ENCODE measurements around the gene LAIR1.

The LAIR1 gene

DNA sequence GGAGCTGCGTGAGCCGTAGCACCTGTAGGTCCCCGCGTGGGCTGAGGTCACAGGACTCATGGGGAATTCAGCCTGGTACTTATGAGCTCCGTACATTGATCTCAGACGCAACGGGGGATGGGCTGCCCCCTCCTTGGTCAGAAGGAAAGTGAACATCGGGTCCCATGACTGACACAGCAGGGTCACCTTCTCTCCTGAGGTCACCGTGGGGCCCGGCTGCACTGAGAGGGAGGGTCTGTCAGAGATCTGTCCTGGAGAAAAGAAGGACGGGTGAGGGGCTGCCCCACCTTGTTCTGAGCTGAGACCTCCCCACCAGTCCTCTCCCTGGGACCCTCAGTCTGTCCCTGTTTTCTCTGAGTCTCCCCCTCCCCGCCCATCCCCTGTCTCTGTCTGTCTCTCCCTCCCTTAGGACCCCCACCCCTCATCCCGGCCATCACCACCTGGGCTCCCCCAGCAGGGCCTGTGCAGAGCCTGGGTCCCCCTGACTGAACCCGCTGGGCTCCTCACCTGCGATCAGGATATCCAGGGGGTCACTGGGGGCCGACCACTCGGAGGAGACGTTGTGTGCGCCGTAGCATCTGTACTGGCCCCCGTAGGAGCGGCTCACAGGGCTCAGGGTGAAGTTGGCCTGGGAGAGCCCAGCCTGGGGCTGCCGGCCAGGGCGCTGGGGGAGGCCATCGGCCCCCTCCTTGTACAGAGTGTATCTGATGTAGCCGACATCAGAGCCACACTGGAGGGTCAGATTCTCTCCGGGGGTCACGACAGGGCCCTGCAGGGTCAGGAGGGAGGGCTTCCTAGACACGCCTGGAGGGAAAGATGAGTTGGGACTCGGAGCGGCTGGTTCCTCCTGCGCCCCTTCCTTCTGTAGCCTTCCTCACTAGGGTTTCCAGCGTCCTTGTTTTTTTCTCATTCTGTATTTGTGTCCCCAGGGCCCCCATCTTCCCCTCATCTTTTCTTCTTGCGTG lies 27.6 kb downstream of the LAIR1 start:
- DNase-seq (ENCODE audit: low read depth in 1 of 2, low spot score in 1 of 2) = no peak
- no peak overlapping the region for H3K4me3 ChIP-seq (replicated peaks; ENCODE audit: insufficient read depth, low read length)
- no peak overlapping the region for H3K27ac ChIP-seq (replicated peaks)
- no peaks in the 10 kb centered on the region for H3K27me3 ChIP-seq (ENCODE audit: insufficient read depth, poor library complexity, severe bottlenecking)
- TF ChIP-seq, protein P1, sequence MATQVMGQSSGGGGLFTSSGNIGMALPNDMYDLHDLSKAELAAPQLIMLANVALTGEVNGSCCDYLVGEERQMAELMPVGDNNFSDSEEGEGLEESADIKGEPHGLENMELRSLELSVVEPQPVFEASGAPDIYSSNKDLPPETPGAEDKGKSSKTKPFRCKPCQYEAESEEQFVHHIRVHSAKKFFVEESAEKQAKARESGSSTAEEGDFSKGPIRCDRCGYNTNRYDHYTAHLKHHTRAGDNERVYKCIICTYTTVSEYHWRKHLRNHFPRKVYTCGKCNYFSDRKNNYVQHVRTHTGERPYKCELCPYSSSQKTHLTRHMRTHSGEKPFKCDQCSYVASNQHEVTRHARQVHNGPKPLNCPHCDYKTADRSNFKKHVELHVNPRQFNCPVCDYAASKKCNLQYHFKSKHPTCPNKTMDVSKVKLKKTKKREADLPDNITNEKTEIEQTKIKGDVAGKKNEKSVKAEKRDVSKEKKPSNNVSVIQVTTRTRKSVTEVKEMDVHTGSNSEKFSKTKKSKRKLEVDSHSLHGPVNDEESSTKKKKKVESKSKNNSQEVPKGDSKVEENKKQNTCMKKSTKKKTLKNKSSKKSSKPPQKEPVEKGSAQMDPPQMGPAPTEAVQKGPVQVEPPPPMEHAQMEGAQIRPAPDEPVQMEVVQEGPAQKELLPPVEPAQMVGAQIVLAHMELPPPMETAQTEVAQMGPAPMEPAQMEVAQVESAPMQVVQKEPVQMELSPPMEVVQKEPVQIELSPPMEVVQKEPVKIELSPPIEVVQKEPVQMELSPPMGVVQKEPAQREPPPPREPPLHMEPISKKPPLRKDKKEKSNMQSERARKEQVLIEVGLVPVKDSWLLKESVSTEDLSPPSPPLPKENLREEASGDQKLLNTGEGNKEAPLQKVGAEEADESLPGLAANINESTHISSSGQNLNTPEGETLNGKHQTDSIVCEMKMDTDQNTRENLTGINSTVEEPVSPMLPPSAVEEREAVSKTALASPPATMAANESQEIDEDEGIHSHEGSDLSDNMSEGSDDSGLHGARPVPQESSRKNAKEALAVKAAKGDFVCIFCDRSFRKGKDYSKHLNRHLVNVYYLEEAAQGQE (IDR thresholded peaks at IDR 0.05; ENCODE audit: insufficient replicate concordance, low read depth) = no peak
- TF ChIP-seq, protein P2, sequence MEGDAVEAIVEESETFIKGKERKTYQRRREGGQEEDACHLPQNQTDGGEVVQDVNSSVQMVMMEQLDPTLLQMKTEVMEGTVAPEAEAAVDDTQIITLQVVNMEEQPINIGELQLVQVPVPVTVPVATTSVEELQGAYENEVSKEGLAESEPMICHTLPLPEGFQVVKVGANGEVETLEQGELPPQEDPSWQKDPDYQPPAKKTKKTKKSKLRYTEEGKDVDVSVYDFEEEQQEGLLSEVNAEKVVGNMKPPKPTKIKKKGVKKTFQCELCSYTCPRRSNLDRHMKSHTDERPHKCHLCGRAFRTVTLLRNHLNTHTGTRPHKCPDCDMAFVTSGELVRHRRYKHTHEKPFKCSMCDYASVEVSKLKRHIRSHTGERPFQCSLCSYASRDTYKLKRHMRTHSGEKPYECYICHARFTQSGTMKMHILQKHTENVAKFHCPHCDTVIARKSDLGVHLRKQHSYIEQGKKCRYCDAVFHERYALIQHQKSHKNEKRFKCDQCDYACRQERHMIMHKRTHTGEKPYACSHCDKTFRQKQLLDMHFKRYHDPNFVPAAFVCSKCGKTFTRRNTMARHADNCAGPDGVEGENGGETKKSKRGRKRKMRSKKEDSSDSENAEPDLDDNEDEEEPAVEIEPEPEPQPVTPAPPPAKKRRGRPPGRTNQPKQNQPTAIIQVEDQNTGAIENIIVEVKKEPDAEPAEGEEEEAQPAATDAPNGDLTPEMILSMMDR (IDR thresholded peaks at IDR 0.05; ENCODE audit: insufficient read depth, low read length) = no peak
- TF ChIP-seq POLR2AphosphoS5 (IDR thresholded peaks at IDR 0.05; ENCODE audit: low read depth) (no peak), SPI1 (IDR thresholded peaks at IDR 0.05; ENCODE audit: borderline replicate concordance, low read depth) (no peak), GABPA (IDR thresholded peaks at IDR 0.05; ENCODE audit: low read depth) (no peak)

DNA sequence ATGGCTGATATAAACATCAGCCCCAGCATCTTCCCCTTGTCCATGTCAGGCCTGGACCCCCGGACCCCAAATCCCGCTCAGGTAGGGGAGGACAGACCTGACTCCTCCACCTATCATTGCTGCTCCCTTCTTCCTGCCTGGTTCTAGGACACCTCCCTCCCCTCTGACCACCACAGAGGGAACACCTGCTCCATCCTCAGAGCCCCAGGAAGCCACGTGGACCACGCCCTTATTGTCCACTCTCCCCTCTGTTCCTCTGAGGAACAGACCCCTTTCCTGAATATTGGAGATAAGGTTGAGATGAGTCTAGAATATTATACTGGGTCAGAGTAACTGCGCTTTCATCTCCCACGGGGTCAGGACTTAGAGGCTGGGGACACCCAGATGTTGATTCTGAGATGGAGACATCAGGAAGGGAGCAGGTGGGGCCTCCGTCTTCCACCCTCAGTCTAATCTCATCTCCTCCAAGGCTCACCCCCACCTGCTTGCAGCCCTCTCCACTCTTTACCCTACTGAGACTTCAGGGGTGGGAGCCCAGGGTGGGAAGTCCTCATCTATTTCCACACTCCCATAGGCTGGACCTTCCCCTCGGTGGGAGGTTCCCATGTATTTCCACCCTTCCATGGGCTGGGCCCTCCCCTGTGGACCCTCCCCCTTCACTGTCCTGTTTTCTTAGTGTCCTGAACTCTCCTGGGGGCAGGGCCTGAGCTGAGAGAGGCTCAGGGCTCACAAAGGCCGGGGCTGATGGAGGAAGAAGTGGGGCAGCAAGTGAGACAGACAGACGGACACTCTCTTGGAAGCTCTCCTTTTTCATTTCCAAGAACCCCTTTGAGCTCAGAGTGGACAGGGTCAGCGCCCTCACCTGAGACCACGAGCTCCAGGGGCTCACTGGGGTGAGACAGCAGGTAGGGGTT lies 28.5 kb downstream of the LAIR1 start:
- no peak overlapping the region for H3K27ac ChIP-seq (replicated peaks)
- DNase-seq (ENCODE audit: low read depth in 1 of 2, low spot score in 1 of 2) = no peak
- no peak overlapping the region for H3K4me3 ChIP-seq (replicated peaks; ENCODE audit: insufficient read depth, low read length)
- TF ChIP-seq SPI1 (IDR thresholded peaks at IDR 0.05; ENCODE audit: borderline replicate concordance, low read depth) = no peak
- no peaks in the 10 kb centered on the region for H3K27me3 ChIP-seq (ENCODE audit: insufficient read depth, poor library complexity, severe bottlenecking)

DNA sequence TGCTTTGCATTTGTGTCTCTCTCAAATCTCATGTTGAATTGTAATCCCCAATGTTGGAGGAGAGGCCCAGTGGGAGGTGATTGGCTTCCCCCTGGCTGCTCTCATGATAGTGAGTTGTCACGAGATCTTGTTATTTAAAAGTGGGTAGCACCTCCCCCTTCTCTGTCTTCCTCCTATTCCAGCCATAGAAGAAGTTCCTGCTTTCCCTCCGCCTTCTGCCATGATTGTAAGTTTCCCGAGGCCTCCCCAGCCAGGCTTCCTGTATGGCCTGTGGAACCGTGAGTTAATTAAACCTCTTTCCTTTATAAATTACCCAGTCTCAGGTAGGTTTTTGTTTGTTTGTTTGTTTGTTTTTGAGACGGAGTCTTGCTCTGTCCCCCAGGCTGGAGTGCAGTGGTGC lies 29.6 kb downstream of the LAIR1 start:
- H3K27me3 ChIP-seq (ENCODE audit: insufficient read depth, poor library complexity, severe bottlenecking) = no peaks in the 10 kb centered on the region
- no peak for DNase-seq (ENCODE audit: low read depth in 1 of 2, low spot score in 1 of 2)
- no peak overlapping the region for H3K27ac ChIP-seq (replicated peaks)
- TF ChIP-seq, protein P1 (IDR thresholded peaks at IDR 0.05; ENCODE audit: insufficient replicate concordance, low read depth) = no peak
- TF ChIP-seq GABPA (IDR thresholded peaks at IDR 0.05; ENCODE audit: low read depth) (no peak), SPI1 (IDR thresholded peaks at IDR 0.05; ENCODE audit: borderline replicate concordance, low read depth) (no peak), POLR2AphosphoS5 (IDR thresholded peaks at IDR 0.05; ENCODE audit: low read depth) (no peak; the same call in 1 of the 2 replicates)
- TF ChIP-seq, protein P2 (IDR thresholded peaks at IDR 0.05; ENCODE audit: insufficient read depth, low read length) = no peak
- H3K4me3 ChIP-seq (replicated peaks; ENCODE audit: insufficient read depth, low read length) = no peak overlapping the region

Measured in HL-60 (cell line).